NCI-H1105 treated with DMSO at 0.1 percent for 48 hours (cell line): ENCODE results near the gene COX8C.
A peak's percentile ranks its signal among the peaks of the same experiment; 100 is the strongest.
"Not testable (repeated sequence)": the region's sequence is repeated elsewhere in the genome, so short reads cannot be mapped to it uniquely, and the experiment has no call there.

ENCODE experiments used
- DNase-seq: peaks from one replicate; lab custom pipeline; 2025; lab: John Stamatoyannopoulos, UW

The COX8C gene

DNA sequence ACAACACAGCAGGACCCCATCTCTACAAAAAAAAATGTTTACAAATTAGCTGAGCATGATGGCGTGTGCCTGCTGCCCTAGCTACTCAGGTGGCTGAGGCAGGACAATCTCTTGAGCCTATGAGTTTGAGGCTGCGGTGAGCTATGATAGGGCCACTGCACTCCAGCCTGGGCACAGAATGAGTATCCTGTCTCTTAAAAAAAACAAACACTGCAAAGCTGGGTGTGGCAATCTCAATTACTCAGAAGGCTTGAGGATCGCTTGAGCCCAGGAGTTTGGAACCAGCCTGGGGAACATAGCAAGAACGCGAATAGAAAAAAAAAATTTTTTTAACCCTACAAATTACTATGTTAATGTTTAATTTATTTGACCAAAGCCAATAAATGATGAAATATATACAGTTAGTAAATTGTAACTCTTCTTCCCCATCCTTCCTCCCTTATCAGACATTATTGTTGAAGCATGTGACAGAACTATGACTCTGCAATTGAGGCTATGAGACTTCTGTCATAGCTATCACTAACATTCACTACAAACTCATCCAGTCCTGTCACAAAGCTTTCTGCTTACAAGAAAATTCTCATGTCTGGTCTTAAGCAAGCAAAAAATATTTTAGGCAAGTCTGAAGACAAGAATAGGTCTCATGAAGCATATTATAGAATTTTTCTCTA, 23.9 kb upstream of the COX8C start:
- no peak for DNase-seq

DNA sequence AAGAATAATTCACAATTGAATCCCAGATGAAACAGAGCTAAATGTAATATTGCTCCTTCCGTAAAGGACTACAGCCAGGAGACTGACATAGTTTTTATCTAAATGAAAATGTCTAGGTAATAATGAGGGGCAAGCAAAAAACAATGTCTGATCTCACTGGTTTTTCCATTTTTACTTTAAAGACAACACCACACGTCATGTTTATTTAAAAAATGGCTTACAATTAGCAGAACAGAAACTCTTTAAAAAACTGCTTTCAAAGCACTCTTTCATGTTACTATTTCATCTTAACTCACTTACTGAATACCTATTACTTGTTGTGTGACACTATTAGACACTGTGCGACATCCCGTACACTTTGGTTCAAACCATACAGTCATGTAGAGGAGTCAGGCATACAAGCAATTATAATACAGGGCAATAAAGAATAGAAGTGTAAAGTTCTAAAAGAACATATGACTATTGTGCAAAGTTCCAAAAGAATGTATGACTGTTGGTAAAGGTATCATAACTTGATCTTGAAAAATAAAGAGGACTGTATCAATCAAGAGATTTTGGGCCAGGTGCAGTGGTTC, 23.3 kb upstream of the COX8C start:
- no peak for DNase-seq

- DNase-seq = no peak
Measured at GRCh38 chr14:93326196-93326595, 20.8 kb upstream of the COX8C start.

GRCh38 chr14:93328546-93328945, 18.4 kb upstream of the COX8C start:
- DNase-seq = no peak

- no peak for DNase-seq
Measured at GRCh38 chr14:93329965-93330608, 16.9 kb upstream of the COX8C start.

- DNase-seq = no peak
Measured at GRCh38 chr14:93330609-93331000, 16.4 kb upstream of the COX8C start.

- no peak for DNase-seq
Measured at GRCh38 chr14:93331002-93331727, 15.8 kb upstream of the COX8C start.

GRCh38 chr14:93331728-93332396, 15.1 kb upstream of the COX8C start:
- DNase-seq = no peak

DNA sequence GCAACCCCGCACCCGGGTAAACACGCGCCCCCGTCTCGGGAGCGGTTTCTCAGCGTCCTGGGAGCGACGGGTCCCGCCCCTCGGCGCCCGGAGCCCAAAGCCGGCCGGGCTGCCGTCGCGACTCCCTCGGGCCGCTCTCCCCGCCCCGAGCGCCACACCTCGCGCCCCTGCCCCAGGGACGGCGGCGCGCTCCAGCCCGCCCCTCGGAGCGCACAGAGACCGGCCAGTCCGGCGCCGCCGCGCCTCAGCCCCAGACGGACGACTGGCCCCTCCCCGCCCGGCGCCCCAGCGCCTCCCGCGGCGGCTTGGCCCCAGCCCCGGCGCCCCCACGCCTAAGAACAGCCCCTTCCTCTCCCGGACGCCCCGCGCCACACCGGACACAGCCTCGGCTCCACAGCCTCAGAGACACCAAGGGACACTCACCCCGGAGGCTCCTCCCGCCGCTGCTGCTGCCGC, 14.6 kb upstream of the COX8C start:
- DNase-seq = peak; percentile 38

DNA sequence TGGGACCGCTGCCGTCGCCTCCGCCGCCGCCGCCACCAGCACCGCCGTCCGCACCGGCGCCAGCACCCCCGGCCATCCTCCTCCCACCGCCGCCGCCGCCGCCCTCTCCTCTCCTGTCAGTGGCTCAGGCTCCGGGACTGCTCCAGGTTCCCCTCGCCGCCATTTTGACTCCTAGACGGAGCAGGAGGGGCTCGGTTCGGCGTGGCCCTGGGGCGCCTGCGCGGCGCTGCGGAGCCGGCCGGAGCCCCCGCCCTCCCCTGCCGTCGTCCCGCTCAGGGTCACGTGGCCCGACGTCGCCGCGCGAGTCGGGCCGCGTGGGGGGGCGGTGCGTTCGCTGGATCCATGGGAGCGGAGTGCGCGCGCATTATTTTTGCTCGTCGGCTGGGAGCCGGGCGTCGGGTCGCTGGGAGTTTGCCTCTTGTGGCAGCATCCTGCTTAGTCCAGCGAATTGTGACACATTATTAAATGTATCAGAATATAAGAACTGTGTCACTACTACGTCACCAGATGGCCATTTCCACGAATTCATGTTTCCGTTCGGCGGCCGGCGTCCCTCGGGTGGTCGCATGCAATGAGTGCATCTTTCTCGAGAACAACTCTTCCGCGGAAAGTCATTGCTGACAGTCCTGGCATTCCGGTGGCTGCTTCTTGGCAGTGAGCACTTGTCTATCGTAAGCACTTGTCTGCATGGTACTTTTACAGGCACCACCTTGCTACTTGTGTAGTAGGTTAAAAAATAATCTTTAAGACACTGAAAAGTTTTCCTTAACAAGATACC, 13.9 kb upstream of the COX8C start, which contains the start of gene BTBD7:
Gene BTBD7, minus strand, starts transcription at position 184 of the 778 bp plus-strand sequence. CDS start 36,985 bp downstream, outside the sequence.
- peak; percentile 93 for DNase-seq

DNA sequence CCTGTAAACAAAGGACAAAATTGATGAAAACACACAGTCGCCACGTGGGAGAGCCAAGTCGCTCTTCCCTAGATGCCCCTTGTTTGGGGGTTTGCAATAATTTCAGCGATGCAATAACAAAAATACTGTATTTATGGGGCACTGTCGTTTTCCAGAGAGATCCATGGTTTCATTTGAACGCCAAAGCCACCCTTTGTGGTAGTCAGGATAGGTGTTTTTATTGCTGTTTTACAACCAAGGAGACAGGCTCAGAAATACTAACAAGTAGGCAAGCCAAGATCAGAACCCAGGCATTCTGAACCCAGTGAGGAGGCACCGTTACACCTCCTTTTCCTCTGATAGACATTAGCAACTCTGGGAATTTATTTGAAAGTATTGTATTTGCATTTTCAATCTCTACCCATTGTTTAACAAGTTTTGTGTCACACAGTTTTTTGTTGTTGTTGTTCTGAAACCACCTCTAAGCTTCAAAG, 13.3 kb upstream of the COX8C start:
- peak; percentile 31 for DNase-seq

DNA sequence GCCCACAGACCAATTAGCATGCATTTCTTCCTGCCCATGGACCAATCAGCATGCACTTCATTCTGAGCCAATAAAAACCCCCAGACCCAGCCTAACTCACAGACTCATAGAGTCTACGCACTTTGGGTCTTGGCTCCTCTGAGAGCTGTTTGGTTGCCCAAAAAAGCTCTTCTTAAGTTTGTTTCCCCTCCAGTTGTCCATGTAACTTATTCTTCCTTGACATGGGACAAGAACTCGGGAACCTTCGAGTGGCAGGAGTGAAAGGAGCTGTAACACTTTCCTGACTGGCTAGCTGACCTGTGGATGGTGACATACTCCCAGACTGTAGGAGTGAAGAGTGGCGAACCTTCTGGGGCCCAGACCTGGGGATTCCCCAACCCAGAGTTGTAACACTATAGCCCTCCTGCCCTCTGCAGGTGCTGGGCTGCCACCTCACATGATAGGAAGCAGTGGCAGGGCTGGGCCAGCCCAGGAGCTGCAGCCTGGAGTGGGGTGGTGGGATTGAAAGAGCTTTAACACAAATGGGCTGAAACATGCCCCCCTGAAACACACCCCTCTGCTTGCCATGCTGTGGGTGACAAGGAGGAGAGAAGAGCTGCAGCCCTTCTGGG, 9.7 kb upstream of the COX8C start:
- DNase-seq = no peak

DNA sequence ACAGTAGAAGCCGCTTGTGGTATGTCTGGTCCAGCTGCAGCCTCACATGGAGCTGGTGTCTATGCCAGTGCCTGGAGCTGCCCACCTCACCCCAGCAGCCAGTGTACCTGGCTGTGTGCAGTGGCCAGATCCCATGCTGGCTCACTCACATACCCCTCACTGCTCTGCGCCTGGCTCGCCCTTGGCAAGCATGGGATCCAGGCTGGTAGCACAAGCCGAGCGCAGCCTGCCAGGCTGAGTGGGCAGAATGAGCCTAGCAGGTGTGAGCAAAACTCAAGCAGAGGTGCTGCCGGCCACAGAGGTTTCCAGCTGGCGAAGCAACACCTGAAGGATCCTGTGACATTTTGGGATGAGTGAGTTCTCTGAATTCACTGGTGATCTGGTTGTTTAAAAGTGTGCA, 9.1 kb upstream of the COX8C start:
- no peak for DNase-seq

DNA sequence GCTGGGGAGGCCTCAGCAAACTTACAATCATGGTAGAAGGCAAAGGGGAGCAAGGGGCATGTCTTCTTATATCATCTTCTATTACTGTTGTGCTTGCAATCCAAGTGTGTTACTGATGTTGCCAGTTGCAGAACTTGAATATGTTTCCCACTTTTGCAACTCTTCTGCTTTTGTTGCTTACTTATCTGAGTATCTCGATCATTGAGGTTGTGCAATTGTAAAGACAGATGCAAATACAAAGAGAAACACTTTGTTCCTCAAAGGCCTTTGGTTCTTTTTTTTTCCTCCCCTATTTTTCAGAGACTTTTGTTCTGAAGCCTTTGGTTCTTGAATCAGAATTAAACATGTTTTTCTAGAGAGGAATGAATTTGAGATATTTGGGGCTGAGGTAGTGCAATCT, 3.7 kb upstream of the COX8C start:
- DNase-seq = no peak

DNA sequence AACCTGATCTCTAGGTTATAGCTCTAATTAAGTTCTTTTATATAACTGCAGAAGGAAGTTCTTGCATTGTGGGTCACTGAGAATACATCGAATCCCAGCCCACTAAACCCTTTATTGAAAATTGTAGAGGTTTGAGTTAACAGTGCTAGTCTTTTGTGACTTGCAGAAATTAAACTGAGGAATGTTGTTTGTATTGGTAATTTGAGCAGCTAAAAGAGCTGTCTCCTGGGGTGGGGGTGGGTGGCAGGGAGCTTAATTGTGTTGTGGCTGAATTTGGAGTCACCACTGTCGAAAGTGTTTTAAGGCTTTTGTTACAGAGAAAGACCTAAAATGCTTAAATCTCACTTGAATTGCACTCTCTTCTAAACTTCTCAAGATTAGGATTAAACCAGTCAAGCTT, 3.2 kb upstream of the COX8C start:
- no peak for DNase-seq

DNA sequence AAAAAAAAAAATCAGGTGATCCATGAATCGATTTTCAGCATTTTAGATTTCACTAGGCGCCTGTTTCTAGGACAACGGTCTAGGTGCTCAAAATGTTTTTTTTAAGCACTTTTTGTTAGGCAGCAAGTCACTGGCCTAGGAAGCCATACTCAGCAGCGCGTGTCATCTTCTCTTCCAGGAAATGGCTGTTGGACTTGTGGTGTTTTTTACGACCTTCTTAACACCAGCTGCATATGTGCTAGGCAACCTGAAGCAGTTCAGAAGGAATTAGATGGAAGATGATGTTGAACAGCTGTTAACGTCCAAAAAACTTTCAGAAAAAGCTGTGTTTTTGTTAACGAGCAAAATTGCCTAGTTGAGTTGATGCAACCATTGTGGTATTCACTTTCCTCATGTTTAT, 868 bp downstream of the COX8C start:
- no peak for DNase-seq

DNA sequence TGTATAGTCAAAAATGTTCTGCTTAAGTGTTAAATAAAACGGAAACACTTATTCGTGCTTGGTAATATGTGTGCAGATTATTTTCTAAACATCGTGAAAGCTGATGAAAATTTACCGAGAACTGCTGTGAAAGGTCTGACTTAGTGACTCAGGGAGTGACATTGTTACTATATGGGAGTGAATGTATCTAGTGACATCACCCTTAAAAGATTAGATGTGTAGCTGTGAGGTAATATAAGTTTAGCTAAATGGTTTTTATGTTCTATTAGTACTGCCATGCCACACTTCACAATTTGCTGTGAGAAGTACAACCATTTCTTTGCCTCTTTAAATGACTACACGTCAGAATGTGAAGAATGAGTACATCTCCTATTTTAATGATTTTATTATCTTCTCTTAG, 1.3 kb downstream of the COX8C start:
- no peak for DNase-seq

GRCh38 chr14:93354873-93355272, 7.9 kb downstream of the COX8C start:
- not testable (repeated sequence) for DNase-seq

- DNase-seq = no peak
Measured at GRCh38 chr14:93368996-93369712, 22.2 kb downstream of the COX8C start.

DNA sequence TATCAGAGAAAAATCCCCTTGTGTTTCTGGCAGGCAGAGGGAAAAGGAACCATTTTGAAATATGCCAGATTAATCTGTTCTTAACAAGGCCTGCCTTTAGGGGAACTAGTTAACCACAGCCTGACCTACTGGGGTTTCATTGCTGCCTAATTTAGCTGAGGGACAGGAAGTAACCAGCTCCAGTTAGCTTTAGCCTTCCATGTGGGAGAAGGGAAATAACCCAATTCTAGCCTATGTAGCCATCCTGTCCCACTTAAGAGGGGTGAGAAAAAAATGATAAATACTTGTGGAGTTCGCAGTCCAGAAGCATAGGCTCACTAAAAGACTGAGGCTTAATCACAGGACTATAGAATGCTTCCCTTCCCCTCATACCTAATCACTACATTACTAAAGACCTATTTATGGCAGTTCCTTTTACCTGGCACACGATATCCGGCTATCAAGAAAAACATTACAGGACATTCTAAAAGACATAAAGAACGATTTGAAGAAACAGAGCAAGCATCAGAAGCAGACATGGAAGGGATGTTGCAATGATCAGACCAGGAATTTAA, 22.8 kb downstream of the COX8C start:
- no peak for DNase-seq
